ENCODE measurements around the gene AP4E1.
"Not testable (repeated sequence)": the region's sequence is repeated elsewhere in the genome, so short reads cannot be mapped to it uniquely, and the experiment has no call there.

The AP4E1 gene

DNA sequence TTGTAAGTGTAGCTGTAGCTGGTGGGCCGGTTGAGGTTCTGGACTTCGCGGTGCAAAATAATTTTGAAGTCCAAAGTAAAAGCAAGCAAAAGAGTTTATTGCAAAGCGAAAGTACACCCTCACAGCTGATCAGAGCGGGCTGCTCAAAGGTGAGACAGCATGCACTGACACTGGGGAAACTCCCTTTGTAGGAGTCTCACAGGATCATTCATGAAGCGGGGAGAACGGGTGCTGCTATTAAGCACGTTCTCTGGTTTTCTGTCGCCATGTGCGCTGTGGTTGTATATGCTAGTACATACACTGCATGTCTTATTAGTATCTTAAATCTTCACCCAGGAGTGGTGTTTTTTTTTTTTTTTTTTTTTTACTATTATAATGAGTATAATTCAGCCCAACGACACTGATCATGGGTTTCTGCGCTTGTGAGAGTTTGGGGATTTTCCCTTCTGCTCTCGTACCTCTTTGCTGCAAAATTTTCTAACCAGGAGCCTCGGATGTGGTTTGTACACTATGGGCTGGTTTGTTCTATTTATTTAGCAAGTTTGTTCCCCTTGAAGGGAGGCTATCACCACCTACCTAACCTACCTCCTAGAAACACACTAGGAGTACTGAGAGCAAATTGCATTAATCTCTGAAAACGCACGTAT lies 1.4 kb upstream of the AP4E1 start:
- peak overlapping the region; percentile 97 for H3K27ac Mint-ChIP-seq
- intact Hi-C loops (cut with micrococcal nuclease), result loop anchor here (5.0 kb wide), 1 partner anchor 150 kb away; no protein-coding TSS in a partner anchor
- peaks cover 20% of the 10 kb centered on the region for H3K4me1 Mint-ChIP-seq (ENCODE audit: low read depth)
- peak overlapping the region; percentile 92 for H3K4me3 Mint-ChIP-seq
- H3K36me3 Mint-ChIP-seq (ENCODE audit: low read depth), result peaks cover 8% of the 10 kb centered on the region
- H3K27me3 Mint-ChIP-seq, result no peaks in the 10 kb centered on the region
- H3K9me3 Mint-ChIP-seq, result no peaks in the 10 kb centered on the region

DNA sequence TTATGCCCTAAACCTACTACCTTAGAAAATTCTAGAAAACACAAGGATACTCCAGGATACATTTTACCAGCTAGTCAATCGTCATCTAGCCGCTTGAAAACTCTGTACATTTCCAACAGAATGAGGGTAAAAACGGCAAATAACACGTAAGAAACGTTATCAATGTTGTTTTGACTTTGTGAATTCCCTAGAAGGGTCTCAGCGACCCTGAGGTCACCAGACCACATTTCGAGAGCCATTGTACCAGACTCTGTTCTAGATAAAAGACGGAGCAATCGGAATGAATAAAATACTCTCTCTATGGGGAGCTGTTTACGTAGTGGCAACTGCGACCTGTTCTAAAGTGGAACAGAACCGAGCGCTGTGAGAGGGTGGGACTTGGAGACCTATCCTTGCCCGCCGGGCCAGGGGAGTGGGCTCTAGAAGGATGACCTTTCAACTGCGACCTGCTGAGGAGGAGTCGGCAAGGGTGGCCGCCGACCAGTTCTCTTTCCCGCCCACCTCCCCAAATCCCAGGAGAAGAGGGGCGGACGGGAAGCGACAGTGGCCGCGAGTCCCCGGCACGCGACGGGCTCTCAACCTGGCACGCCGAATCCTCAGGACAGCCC lies 778 bp upstream of the AP4E1 start:
- H3K27ac Mint-ChIP-seq, result peak overlapping the region; percentile 97
- peaks cover 20% of the 10 kb centered on the region for H3K4me1 Mint-ChIP-seq (ENCODE audit: low read depth)
- no peaks in the 10 kb centered on the region for H3K27me3 Mint-ChIP-seq
- H3K36me3 Mint-ChIP-seq (ENCODE audit: low read depth), result peaks cover 10% of the 10 kb centered on the region
- no peaks in the 10 kb centered on the region for H3K9me3 Mint-ChIP-seq
- H3K4me3 Mint-ChIP-seq, result peak overlapping the region; percentile 92
- intact Hi-C loops (cut with micrococcal nuclease), result loop anchor here (1.0 to 5.0 kb wide), 3 partner anchors 22 to 233 kb away; no protein-coding TSS in a partner anchor

DNA sequence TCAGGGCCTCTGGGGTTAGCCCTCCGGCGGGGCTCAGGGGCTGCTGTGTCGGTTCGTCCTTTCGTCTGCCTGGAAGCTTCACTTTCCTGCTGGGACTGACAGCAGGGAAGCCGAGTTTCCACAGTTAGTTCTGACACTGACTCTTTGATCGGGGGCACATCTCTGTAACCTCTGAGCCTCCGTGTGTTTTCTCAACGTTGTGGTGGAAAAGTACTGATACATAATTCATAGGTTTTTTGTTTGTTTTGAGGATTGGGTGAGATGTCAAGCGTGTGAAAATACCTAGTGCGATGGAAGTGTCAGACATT lies 481 bp downstream of the AP4E1 start:
- H3K27ac Mint-ChIP-seq, result peak overlapping the region; percentile 97
- peaks cover 23% of the 10 kb centered on the region for H3K36me3 Mint-ChIP-seq (ENCODE audit: low read depth)
- H3K9me3 Mint-ChIP-seq, result no peaks in the 10 kb centered on the region
- peak overlapping the region; percentile 92 for H3K4me3 Mint-ChIP-seq
- peaks cover 20% of the 10 kb centered on the region for H3K4me1 Mint-ChIP-seq (ENCODE audit: low read depth)
- intact Hi-C loops (cut with micrococcal nuclease), result loop anchor here (2.0 to 5.0 kb wide), 2 partner anchors 152 to 234 kb away; no protein-coding TSS in a partner anchor
- H3K27me3 Mint-ChIP-seq, result no peaks in the 10 kb centered on the region

DNA sequence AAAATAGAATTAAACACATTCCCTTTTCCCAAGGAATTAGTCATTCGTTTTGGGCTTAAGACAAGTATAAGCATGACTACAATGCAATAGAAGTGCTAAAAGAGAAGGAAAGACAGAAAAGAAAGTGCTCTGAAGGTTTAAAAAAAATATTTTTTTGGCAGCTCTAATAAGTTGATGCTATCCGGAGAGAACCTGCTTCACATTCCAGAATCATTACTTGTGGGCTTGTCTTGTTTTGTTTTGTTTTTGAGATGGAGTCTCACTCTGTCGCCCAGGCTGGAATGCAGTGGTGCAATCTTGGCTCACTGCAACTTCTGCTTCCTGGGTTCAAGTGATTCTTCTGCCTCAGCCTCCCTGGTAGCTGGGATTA lies 1.9 kb downstream of the AP4E1 start:
- Mint-ChIP-seq H3K4me1 (ENCODE audit: low read depth) (peaks cover 20% of the 10 kb centered on the region), H3K27ac (peak overlapping the region; percentile 43), H3K36me3 (ENCODE audit: low read depth) (peaks cover 23% of the 10 kb centered on the region)
- H3K27me3 Mint-ChIP-seq; intact Hi-C loops (cut with micrococcal nuclease); H3K4me3 Mint-ChIP-seq; H3K9me3 Mint-ChIP-seq: not testable (repeated sequence)

DNA sequence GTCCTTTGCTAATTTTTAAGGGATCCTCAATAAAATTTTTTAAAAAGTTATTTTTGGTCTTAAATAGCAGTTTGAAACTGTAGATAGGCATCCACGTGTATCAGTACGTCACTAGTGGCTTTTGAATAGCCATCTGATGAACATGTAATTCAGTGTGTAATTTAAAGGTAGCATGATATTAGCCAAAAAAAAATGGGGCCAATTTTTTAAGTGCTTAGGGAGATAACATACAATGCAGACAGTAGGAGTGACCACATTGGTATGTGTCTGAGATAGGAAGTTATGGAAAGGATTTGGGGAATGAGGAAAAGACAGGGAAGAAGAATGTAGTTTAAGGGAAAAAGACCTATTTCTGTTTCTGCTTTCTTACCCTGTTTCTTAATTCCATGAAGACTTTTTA lies 2.5 kb downstream of the AP4E1 start:
- H3K36me3 Mint-ChIP-seq (ENCODE audit: low read depth), result peaks cover 26% of the 10 kb centered on the region
- H3K27me3 Mint-ChIP-seq, result no peaks in the 10 kb centered on the region
- intact Hi-C loops (cut with micrococcal nuclease), result no loop called here
- no peaks in the 10 kb centered on the region for H3K9me3 Mint-ChIP-seq
- H3K27ac Mint-ChIP-seq, result peak overlapping the region; percentile 66
- H3K4me1 Mint-ChIP-seq (ENCODE audit: low read depth), result peaks cover 20% of the 10 kb centered on the region
- H3K4me3 Mint-ChIP-seq, result no peak overlapping the region

DNA sequence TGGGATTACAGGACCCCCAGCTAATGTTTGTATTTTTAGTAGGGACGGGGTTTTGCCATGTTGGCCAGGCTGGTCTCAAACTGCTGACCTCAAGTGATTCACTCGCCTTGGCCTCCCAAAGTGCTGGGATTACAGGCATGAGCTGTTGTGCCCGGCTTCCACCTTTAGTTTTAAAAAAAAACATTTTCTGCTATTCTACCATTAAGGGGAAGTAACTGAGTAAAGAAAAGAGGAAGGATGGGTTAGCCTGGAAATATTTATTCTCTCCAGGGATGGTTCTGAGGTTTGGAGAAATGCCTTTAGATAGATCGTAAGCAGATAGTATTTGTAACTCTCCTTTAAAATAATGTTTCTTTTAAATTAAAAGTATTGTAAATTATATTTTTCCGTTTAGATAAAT lies 3.1 kb downstream of the AP4E1 start:
- Mint-ChIP-seq H3K9me3 (no peaks in the 10 kb centered on the region), H3K4me1 (ENCODE audit: low read depth) (peaks cover 20% of the 10 kb centered on the region), H3K36me3 (ENCODE audit: low read depth) (peaks cover 31% of the 10 kb centered on the region), H3K27me3 (no peaks in the 10 kb centered on the region), H3K27ac (peak overlapping the region; percentile 66), H3K4me3 (peak overlapping the region; percentile 17)
- intact Hi-C loops (cut with micrococcal nuclease), result no loop called here

DNA sequence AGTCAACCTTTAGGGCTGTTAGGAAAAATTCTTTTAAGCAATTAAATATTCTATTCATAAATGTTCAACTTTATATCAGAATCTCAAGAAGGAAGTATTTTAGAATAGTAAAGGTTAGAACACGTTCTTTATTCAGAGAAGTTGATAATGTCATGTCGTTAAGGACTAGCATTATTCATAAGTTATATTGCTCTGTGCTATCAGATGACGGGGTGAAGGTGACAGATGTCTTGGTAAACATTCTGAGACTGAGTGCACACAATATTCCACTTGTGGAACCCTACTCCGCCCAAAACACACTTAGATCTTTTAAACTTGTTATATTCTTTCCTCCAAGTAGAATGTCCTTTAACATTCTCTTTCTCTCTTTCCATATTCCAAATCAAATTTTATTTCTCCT lies 7.9 kb downstream of the AP4E1 start:
- intact Hi-C loops (cut with micrococcal nuclease), result no loop called here
- peaks cover 61% of the 10 kb centered on the region for H3K36me3 Mint-ChIP-seq (ENCODE audit: low read depth)
- peaks cover 2% of the 10 kb centered on the region for H3K4me1 Mint-ChIP-seq (ENCODE audit: low read depth)
- H3K4me3 Mint-ChIP-seq, result no peak overlapping the region
- no peaks in the 10 kb centered on the region for H3K27me3 Mint-ChIP-seq
- H3K27ac Mint-ChIP-seq, result no peak overlapping the region
- no peaks in the 10 kb centered on the region for H3K9me3 Mint-ChIP-seq

DNA sequence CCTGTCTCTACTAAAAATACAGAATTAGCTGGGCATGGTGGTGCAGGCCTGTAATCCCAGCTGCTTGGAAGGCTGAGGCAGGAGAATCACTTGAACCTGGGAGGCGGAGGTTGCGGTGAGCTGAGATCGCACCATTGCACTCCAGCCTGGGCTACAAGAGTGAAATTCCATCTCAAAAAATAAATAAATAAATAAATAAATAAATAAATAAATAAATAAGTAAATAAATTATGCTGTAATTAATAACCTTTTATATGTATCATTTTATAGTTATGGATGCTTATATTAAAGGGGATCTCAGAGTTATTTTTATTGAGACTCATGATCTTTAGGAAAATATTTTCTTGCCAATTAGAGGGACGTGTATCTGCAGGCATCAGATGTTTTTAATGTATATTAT lies 10.9 kb downstream of the AP4E1 start:
- H3K4me1 Mint-ChIP-seq (ENCODE audit: low read depth); H3K4me3 Mint-ChIP-seq; H3K9me3 Mint-ChIP-seq; H3K27me3 Mint-ChIP-seq; intact Hi-C loops (cut with micrococcal nuclease); H3K27ac Mint-ChIP-seq: not testable (repeated sequence)
- H3K36me3 Mint-ChIP-seq (ENCODE audit: low read depth), result peaks cover 61% of the 10 kb centered on the region

DNA sequence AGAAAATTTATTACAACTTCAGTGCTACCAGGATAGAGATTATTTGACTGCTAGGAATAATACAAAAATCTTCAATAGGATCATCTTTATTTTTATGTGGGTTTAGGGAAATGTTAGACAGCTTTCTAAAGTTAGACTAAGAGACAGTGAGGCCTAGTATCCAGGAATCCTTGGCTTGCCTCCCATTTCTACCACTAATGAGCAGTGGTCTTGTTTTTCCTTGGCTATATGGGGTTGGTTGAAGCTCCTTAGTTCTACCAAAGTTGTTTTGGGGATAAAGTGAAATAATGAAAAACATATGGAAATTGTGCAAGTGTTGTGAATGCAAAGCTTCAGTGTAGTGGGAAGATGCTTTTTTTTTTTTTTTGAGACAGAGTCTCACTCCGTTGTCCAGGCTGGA lies 16.8 kb downstream of the AP4E1 start:
- Mint-ChIP-seq H3K27me3 (no peaks in the 10 kb centered on the region), H3K9me3 (no peaks in the 10 kb centered on the region), H3K4me1 (ENCODE audit: low read depth) (no peaks in the 10 kb centered on the region), H3K36me3 (ENCODE audit: low read depth) (peaks cover 75% of the 10 kb centered on the region), H3K4me3 (no peak overlapping the region), H3K27ac (no peak overlapping the region)
- intact Hi-C loops (cut with micrococcal nuclease), result no loop called here

DNA sequence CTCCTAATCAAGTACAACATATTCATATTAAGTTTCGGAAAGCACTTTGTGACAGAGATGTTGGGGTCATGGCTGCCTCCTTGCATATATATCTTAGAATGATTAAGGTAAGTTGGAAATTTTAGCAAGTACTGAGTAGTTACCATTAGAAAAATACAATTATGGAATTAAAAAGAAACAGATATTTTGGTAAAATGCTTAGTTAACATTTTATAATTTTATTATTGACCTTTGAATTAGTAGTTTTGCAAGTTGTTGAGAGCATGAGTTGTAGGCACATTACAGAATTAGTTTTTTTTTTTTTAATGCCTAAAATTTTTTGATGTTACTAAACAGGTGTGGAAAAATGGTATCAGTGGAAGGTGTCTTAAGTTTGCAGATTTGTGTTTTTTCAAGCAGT lies 20.6 kb downstream of the AP4E1 start:
- intact Hi-C loops (cut with micrococcal nuclease), result no loop called here
- Mint-ChIP-seq H3K27ac (no peak overlapping the region), H3K9me3 (no peaks in the 10 kb centered on the region), H3K4me3 (no peak overlapping the region), H3K36me3 (ENCODE audit: low read depth) (peaks cover 65% of the 10 kb centered on the region), H3K27me3 (no peaks in the 10 kb centered on the region), H3K4me1 (ENCODE audit: low read depth) (no peaks in the 10 kb centered on the region)

DNA sequence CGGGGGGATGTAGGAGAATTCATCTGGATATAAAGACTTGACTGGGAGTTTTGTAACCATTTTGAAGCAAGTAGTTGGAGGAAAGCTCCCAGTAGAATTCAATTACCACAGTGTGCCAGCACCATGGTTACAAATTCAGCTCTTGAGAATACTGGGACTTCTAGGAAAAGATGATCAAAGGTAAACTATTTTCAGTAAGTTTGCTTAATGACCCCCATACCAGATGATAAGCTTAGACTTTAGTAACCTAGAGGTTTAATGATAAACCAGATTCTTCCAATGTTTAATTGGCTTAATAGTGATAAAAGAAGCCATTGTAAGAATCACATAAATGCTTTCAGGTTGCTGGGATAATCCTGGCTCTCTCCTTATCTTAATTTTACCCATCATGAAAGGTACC lies 22.3 kb downstream of the AP4E1 start:
- peaks cover 63% of the 10 kb centered on the region for H3K36me3 Mint-ChIP-seq (ENCODE audit: low read depth)

DNA sequence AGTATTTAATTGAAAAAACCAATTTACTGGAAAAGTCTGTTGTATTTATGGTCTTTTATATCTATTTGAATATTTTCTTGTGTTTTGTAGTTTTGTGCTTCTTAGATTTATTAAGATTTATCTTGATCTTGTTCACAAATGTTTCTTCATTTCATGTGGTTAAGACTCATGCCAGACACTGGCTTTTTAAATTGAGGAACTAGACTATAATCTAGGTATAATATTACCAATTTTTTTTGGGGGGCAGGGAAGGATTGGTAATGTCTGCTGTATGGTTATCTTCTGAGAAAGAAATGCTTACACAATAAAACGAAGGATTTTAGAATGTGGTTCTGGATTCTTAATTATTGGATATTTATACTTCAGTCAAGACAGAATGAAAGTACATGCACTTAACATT lies 24.9 kb downstream of the AP4E1 start:
- no peaks in the 10 kb centered on the region for H3K9me3 Mint-ChIP-seq
- H3K4me1 Mint-ChIP-seq (ENCODE audit: low read depth), result peaks cover 6% of the 10 kb centered on the region
- no peaks in the 10 kb centered on the region for H3K27me3 Mint-ChIP-seq
- H3K4me3 Mint-ChIP-seq, result no peak overlapping the region
- intact Hi-C loops (cut with micrococcal nuclease), result no loop called here
- no peak overlapping the region for H3K27ac Mint-ChIP-seq
- peaks cover 55% of the 10 kb centered on the region for H3K36me3 Mint-ChIP-seq (ENCODE audit: low read depth)

More for the DNA sequence above, 22.3 kb downstream of the AP4E1 start:
- H3K4me1 Mint-ChIP-seq (ENCODE audit: low read depth), result peaks cover 6% of the 10 kb centered on the region
- H3K27ac Mint-ChIP-seq, result no peak overlapping the region
- no peaks in the 10 kb centered on the region for H3K27me3 Mint-ChIP-seq
- intact Hi-C loops (cut with micrococcal nuclease), result no loop called here
- H3K4me3 Mint-ChIP-seq, result no peak overlapping the region
- no peaks in the 10 kb centered on the region for H3K9me3 Mint-ChIP-seq

DNA sequence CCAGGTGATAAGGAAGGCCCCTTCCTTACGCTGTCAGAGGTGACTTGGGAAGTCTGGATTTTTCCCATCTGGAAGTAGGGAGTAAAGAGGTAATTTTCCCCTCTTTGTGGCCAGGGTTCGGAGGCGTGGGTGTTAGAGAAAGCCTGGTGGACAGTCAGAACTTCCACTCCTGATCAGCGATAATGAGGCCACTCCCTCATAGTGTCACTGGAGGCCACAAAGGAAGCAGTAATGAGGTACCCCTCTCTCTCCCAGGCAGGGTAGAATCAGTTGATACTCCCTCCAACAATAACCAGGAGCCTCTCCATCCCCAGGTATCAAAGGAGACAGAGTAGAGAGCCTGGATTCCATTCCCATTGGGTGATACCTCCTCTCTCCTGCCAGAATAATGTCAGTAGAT lies 30.0 kb downstream of the AP4E1 start:
- intact Hi-C loops (cut with micrococcal nuclease), result no loop called here
- H3K27me3 Mint-ChIP-seq, result no peaks in the 10 kb centered on the region
- H3K36me3 Mint-ChIP-seq (ENCODE audit: low read depth), result peaks cover 34% of the 10 kb centered on the region
- H3K4me1 Mint-ChIP-seq (ENCODE audit: low read depth), result peaks cover 6% of the 10 kb centered on the region
- H3K9me3 Mint-ChIP-seq, result no peaks in the 10 kb centered on the region
- H3K27ac Mint-ChIP-seq, result no peak overlapping the region
- no peak overlapping the region for H3K4me3 Mint-ChIP-seq

DNA sequence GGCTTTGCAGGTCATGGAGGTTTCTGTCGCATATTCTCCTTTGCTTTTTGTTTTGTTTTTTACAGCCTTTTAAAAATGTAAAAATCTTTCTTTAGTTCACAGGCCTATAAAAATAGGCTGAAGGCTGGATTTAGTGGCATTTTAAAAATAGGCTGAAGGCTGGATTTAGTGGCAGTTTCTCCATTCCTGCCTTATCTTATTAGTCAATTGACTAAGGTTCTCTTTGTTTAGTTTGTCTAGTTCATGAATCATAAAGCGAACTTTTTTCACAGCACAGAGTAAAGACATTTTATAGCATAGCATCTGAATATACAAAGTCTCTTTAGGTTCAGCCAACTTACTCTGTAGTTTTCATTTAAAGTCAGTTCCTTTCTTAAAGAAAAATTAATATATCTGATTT lies 31.4 kb downstream of the AP4E1 start:
- intact Hi-C loops (cut with micrococcal nuclease), result no loop called here
- Mint-ChIP-seq H3K4me1 (ENCODE audit: low read depth) (peaks cover 5% of the 10 kb centered on the region), H3K9me3 (no peaks in the 10 kb centered on the region), H3K27me3 (no peaks in the 10 kb centered on the region), H3K4me3 (no peak overlapping the region), H3K36me3 (ENCODE audit: low read depth) (peaks cover 45% of the 10 kb centered on the region), H3K27ac (no peak overlapping the region)

DNA sequence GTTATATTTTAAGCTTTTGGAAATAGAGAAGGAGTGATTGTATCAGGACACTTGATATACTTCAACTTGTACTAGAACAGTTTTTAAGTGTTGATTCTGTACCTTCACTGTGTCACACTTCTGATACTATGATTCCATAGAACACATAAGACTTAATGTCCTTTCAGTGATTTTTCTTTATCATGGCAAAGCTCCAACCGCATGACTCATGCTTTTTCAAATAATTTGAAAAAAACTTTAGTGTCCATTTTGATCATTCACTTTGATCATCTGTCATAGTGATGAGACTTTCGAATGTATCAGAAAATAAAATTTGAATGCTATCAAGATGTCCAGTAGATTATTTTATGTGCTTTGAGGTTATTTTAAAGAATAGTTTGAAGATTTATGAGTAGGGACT lies 32.0 kb downstream of the AP4E1 start:
- no peak overlapping the region for H3K4me3 Mint-ChIP-seq
- peaks cover 49% of the 10 kb centered on the region for H3K36me3 Mint-ChIP-seq (ENCODE audit: low read depth)
- H3K4me1 Mint-ChIP-seq (ENCODE audit: low read depth), result peaks cover 2% of the 10 kb centered on the region
- no peaks in the 10 kb centered on the region for H3K9me3 Mint-ChIP-seq
- H3K27ac Mint-ChIP-seq, result no peak overlapping the region
- intact Hi-C loops (cut with micrococcal nuclease), result no loop called here
- H3K27me3 Mint-ChIP-seq, result no peaks in the 10 kb centered on the region

Measured in dendritic cell treated with granulocyte-macrophage colony-stimulating factor and Interleukin-4, amounts not matched to agents 40 ng/mL and 50 ng/mL, for 4 days (primary cell).